ENCODE measurements around the gene PLCL2. TPM values are rescaled to one million over a fixed set of nuclear protein-coding genes. Genes with fewer than 3 reads are reported as not detected.

The PLCL2 gene
- 9.6 and 10.7 TPM in 2 replicates for total RNA-seq
- 1.5 and 2.3 TPM in 2 replicates for polyA plus RNA-seq
- 3.6 and 3.8 TPM in 2 replicates for polyA plus RNA-seq (2011; cell fraction: cytosol; rRNA removed)
- polyA plus RNA-seq (2011; cell fraction: nucleus; rRNA removed), result 5.1 and 6.0 TPM in 2 replicates
- 4.0 and 7.6 TPM in 2 replicates for polyA plus RNA-seq (2012)
- 8.6 and 9.4 TPM in 2 replicates for polyA minus RNA-seq
- polyA minus RNA-seq (2011; cell fraction: cytosol; rRNA and poly(A)+ RNA removed), result 2.7 TPM
- polyA minus RNA-seq (2011; cell fraction: nucleus; rRNA and poly(A)+ RNA removed), result 19.2 and 26.5 TPM in 2 replicates
- Bru-seq, nascent RNA, result percentile 77 among the genes with signal in this experiment
- percentile 53 among the genes with signal in this experiment for BruChase-seq, experiment 1, labeled RNA remaining after a 6-hour chase
- percentile 64 among the genes with signal in this experiment for BruChase-seq, experiment 2, labeled RNA remaining after a 2-hour chase
- long read RNA-seq, full-length matches to known transcripts, result 9 of 59 reads
- long read RNA-seq, partial matches to known transcripts, result 1 of 59 reads
- long read RNA-seq, other reads (novel, unspliced or antisense), result 49 of 59 reads

DNA sequence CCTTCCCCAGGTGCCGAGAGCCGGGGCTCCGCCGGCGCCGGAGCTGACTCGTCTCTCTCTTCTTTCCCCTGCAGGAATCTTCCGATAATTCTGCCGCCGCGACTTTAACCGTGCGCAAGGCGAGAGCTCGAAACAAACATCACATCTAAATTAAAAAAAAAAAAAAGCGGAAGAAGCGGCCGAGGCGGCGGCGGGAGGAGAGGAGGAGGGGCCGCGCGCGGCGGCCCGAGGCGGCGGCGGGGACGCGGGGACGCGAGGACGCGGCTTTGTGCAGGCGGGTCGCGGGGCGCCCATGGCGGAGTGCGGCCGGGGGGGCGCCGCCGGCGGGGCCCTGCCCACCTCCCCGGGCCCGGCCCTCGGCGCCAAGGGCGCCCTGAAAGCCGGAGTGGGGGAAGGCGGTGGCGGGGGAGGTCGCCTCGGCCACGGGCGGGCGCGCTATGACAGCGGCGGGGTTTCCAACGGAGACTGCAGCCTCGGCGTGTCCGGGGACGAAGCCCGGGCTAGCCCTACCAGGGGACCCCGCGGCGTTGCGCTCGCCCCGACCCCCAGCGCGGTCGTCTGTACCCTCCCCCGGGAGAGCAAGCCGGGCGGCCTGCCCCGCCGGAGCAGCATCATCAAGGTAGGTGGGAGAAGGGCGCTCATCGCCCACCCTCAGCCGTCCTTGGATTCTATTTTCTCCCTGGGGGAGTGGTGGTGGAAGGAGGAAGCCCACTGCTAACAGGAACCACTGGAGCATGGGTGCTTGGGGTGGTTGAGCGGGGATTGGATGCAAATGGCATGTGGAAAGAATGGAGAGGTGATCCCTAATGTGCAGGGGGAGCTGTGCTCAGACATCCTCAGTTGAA, at the start of gene PLCL2:
TSS of gene PLCL2 (plus strand) at position 208 of the 845 bp plus-strand sequence. CDS start at position 293, 85 bp downstream.
- CTCF ChIA-PET, result interaction anchor here (0.7 to 4.6 kb wide), 33 partner anchors 9 to 347 kb away, joined by 3 to 42 read pairs (median 5); no protein-coding TSS in a partner anchor
- TF ChIP-seq FOS (IDR thresholded peaks at IDR 0.05; ENCODE audit: borderline replicate concordance, insufficient read depth, low read length), result no peak
- TF ChIP-seq GATA2 (IDR thresholded peaks at IDR 0.05; ENCODE audit: insufficient read depth, insufficient read length, low read depth, low read length), result no peak
- TF ChIP-seq EZH2 (IDR thresholded peaks at IDR 0.05; ENCODE audit: borderline replicate concordance, low read depth, low read length, severe bottlenecking), result no peak
- TF ChIP-seq, protein P1, sequence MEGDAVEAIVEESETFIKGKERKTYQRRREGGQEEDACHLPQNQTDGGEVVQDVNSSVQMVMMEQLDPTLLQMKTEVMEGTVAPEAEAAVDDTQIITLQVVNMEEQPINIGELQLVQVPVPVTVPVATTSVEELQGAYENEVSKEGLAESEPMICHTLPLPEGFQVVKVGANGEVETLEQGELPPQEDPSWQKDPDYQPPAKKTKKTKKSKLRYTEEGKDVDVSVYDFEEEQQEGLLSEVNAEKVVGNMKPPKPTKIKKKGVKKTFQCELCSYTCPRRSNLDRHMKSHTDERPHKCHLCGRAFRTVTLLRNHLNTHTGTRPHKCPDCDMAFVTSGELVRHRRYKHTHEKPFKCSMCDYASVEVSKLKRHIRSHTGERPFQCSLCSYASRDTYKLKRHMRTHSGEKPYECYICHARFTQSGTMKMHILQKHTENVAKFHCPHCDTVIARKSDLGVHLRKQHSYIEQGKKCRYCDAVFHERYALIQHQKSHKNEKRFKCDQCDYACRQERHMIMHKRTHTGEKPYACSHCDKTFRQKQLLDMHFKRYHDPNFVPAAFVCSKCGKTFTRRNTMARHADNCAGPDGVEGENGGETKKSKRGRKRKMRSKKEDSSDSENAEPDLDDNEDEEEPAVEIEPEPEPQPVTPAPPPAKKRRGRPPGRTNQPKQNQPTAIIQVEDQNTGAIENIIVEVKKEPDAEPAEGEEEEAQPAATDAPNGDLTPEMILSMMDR (IDR thresholded peaks at IDR 0.05; ENCODE audit: extremely low read depth in 1 of 2, insufficient read depth in 1 of 2, low read depth in 1 of 2, low read length in 2 of 2), result no peak
- no peak for TF ChIP-seq MAX (IDR thresholded peaks at IDR 0.05; ENCODE audit: insufficient read depth, insufficient read length)
- TF ChIP-seq JUN (IDR thresholded peaks at IDR 0.05; ENCODE audit: borderline replicate concordance, insufficient read depth, insufficient read length, low read depth), result no peak
- no peak for TF ChIP-seq POLR2AphosphoS5 (IDR thresholded peaks at IDR 0.05; ENCODE audit: insufficient read depth, low read depth, low read length)
- no peak for TF ChIP-seq POLR2A (IDR thresholded peaks at IDR 0.05; ENCODE audit: low read depth, low read length)
- TF ChIP-seq MYC (IDR thresholded peaks at IDR 0.05; ENCODE audit: low read depth, low read length), result no peak
- intact Hi-C loops (cut with micrococcal nuclease), result loop anchor here (1.0 to 5.0 kb wide), 9 partner anchors 21 to 348 kb away; no protein-coding TSS in a partner anchor

More for the DNA sequence above, at the start of gene PLCL2:
- peak within 1 kb of the TSS; percentile 50 for H3K27ac ChIP-seq (ENCODE audit: insufficient read depth, low read depth, low read length)
- H3K9ac ChIP-seq (replicated peaks; ENCODE audit: extremely low read depth, insufficient read depth, low read length), result peak within 1 kb of the TSS; percentile 80
- POLR2A ChIA-PET, result interaction anchor here (0.7 kb wide), 1 partner anchor 347 kb away, joined by 5 read pairs; no protein-coding TSS in a partner anchor
- no peaks in the 10 kb centered on the region for H4K20me1 ChIP-seq (replicated peaks; ENCODE audit: control insufficient read depth, extremely low read depth, insufficient read depth, low read length)
- H3K9me3 ChIP-seq (replicated peaks; ENCODE audit: control insufficient read depth, insufficient read depth, low read length), result no peaks in the 10 kb centered on the region
- peaks cover 11% of the 10 kb centered on the region for H3K79me2 ChIP-seq (ENCODE audit: control insufficient read depth, insufficient read depth, low read length)
- H2AFZ ChIP-seq (ENCODE audit: low read depth, low read length), result peak within 1 kb of the TSS; percentile 98
- BruUV-seq (replicated peaks), result no TSS peak
- dilution Hi-C loops (cut with MboI; ENCODE audit: extremely low pct_ligation_motif_present, low sequenced_read_pairs), result no loop called here
- H3K9me1 ChIP-seq (replicated peaks; ENCODE audit: control insufficient read depth, extremely low read depth, insufficient read depth, low read length), result no peaks in the 10 kb centered on the region
- H3K4me3 ChIP-seq (replicated peaks in 1 of 3; ENCODE audit: insufficient read depth in 1 of 3, low read depth in 1 of 3, low read length in 3 of 3), result peak within 1 kb of the TSS; percentile 93 to 97 (median 95)
- DNase-seq (ENCODE audit: low read depth, low spot score) (peak; percentile 33), FAIRE-seq (no peak)
- peaks cover 16% of the 10 kb centered on the region for H3K4me1 ChIP-seq (ENCODE audit: control insufficient read depth, extremely low read depth, insufficient read depth, low read length)
- H3K4me2 ChIP-seq (ENCODE audit: insufficient read depth, low read length), result peak within 1 kb of the TSS; percentile 98
- no peaks in the 10 kb centered on the region for H3K36me3 ChIP-seq (ENCODE audit: control insufficient read depth in 2 of 2, extremely low read depth in 1 of 2, insufficient read depth in 2 of 2, low read length in 2 of 2)
- H3K27me3 ChIP-seq (ENCODE audit: control insufficient read depth in 2 of 2, insufficient read depth in 2 of 2, low read length in 2 of 2), result no peaks in the 10 kb centered on the region
